Peyer's patch (tissue), 4 donors: ENCODE results near the gene CDK5RAP1.

Experiments used
- POLR2A ChIP-seq, 2 donors: fragments of 450-650 bp; IDR thresholded peaks; one replicate each; pipeline ENCODE4 v1.5.1; 2017; ENCODE audit warnings: antibody characterized with exemption in 2 of 2, mild to moderate bottlenecking in 2 of 2, moderate library complexity in 2 of 2
- TF ChIP-seq, protein P1 (sequence below), 6 experiments: fragments of 450-650 bp in 4 of 6; fragments of 200-600 bp in 2 of 6; sonication (generic) in 1 of 6; IDR thresholded peaks; one replicate each; pipeline ENCODE4 v1.5.1; 2017 to 2019; ENCODE audit warnings: antibody characterized with exemption in 6 of 6, mild to moderate bottlenecking in 3 of 6, moderate library complexity in 1 of 6

DNA sequence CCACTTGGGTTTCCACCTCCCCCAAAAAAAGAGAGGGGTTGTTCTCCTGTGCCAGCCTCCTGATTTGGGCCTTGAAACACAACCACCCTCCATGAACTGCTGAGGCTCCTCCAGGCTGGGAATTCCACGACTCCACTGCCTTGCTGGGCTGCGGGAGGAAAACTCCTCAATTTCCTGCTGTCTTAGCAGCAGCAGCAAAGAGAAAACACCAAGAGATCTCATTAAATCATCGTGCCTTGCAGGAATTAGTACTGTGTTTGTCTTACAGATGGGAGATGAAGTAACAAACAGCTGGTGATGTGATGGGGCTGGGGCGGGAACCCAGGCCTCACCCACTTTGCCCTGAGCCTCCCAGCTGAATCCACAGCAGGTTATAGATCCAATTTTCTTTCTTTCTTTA lies 89.3 kb downstream of the CDK5RAP1 start:
- no peak for TF ChIP-seq POLR2A (IDR thresholded peaks at IDR 0.05)
- TF ChIP-seq, protein P1, sequence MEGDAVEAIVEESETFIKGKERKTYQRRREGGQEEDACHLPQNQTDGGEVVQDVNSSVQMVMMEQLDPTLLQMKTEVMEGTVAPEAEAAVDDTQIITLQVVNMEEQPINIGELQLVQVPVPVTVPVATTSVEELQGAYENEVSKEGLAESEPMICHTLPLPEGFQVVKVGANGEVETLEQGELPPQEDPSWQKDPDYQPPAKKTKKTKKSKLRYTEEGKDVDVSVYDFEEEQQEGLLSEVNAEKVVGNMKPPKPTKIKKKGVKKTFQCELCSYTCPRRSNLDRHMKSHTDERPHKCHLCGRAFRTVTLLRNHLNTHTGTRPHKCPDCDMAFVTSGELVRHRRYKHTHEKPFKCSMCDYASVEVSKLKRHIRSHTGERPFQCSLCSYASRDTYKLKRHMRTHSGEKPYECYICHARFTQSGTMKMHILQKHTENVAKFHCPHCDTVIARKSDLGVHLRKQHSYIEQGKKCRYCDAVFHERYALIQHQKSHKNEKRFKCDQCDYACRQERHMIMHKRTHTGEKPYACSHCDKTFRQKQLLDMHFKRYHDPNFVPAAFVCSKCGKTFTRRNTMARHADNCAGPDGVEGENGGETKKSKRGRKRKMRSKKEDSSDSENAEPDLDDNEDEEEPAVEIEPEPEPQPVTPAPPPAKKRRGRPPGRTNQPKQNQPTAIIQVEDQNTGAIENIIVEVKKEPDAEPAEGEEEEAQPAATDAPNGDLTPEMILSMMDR (IDR thresholded peaks at IDR 0.05) = no peak
